NB4 (cell line): ENCODE measurements around the gene FANCG.

Experiments
- DNase-seq: peaks from one replicate; pipeline ENCODE4 v3.0.0; 2010; ENCODE audit warnings: low read depth
- H3K4me3 ChIP-seq: one replicate; pipeline ENCODE4 v1.5.1; 2011; ENCODE audit warnings: mild to moderate bottlenecking, low read depth, low read length, moderate library complexity
- CTCF ChIP-seq: IDR thresholded peaks from one replicate; pipeline ENCODE4 v1.5.1; 2012; ENCODE audit warnings: low read depth, low read length
- MAX ChIP-seq: IDR thresholded peaks from 2 replicates; pipeline ENCODE4 v1.6.1; 2011; ENCODE audit warnings: low read depth, low read length
- MYC ChIP-seq: IDR thresholded peaks from 2 replicates; pipeline ENCODE4 v1.6.1; 2011; ENCODE audit warnings: low read depth, low read length
- POLR2A ChIP-seq: IDR thresholded peaks from 2 replicates; pipeline ENCODE4 v1.6.1; 2011; ENCODE audit warnings: mild to moderate bottlenecking; ENCODE audit not compliant: insufficient read length; ENCODE audit errors: extremely low read depth

FANCG gene

GRCh38 chr9:35044071-35044470 lies 35.7 kb downstream of the FANCG start:
- TF ChIP-seq MAX = no peak
- no peak for TF ChIP-seq MYC
- TF ChIP-seq CTCF = no peak
- DNase-seq = no peak
- no peak overlapping the region for H3K4me3 ChIP-seq

GRCh38 chr9:35042891-35043545 lies 36.7 kb downstream of the FANCG start:
- DNase-seq = no peak
- no peak for TF ChIP-seq POLR2A
- TF ChIP-seq MYC = no peak
- no peak for TF ChIP-seq CTCF
- TF ChIP-seq MAX = no peak
- H3K4me3 ChIP-seq = no peak overlapping the region

- peak; percentile 87 for DNase-seq
- no peak for TF ChIP-seq CTCF
- 0 out of 2 replicates have a peak, but pooled peaks have one; percentile 10 for TF ChIP-seq MAX
- TF ChIP-seq POLR2A = no peak
- TF ChIP-seq MYC = peak; percentile 61
- no peak overlapping the region for H3K4me3 ChIP-seq
Observed at GRCh38 chr9:35042081-35042604, 37.6 kb downstream of the FANCG start.

GRCh38 chr9:35035851-35036701 lies 43.7 kb downstream of the FANCG start:
- H3K4me3 ChIP-seq = no peak overlapping the region
- DNase-seq = no peak
- TF ChIP-seq CTCF (no peak), MAX (no peak), MYC (no peak), POLR2A (no peak)

- DNase-seq = no peak
- TF ChIP-seq MAX = no peak
- TF ChIP-seq CTCF = no peak
- TF ChIP-seq MYC = no peak
- TF ChIP-seq POLR2A = no peak
- H3K4me3 ChIP-seq = no peak overlapping the region
Observed at GRCh38 chr9:35033101-35033500, 46.6 kb downstream of the FANCG start.
